ENCODE data around the gene TTYH3.

DNA sequence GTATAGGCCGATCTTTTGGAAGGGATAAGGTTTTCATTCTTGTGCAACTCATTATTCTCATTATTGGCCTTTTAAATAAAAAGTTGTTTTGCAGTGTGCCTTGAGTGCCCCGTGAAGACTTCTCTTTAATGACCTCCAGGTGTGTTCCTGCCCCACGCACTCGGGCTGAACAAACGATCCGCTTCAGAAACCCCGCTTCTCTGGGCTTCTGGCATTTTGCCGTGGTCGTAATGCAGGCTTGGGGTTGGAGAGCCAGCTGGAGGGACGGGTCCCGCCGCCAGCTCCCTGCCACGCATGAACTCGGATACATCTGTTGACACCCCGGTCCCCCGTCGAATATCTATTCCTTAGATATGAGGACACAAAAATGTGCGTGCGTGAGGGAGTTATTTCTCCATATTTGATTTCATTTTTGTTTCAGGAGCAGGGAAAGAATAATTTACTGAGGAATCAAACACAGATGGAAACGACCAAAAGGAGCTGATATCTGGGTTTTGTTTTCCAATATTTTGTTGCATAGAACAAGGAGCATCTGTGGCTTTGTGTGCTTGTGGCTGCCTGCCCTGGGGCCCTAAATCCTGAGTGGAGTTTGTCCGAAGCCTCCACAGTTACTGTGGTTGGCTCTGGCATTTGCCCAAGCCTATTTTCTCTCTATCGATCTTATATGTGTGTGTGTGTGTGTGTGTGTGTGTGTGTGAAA lies 17.0 kb upstream of the TTYH3 start:
- TF ChIP-seq GATA2 (IDR thresholded peaks at IDR 0.05; ENCODE audit: low read depth, low read length) (no peak), GATA3 (IDR thresholded peaks at IDR 0.05; ENCODE audit: low read depth, low read length) (no peak)
